Large intestine (tissue), 3 donors: Measurements from ENCODE around the gene TSC22D1. TPM values are rescaled to one million over a fixed set of nuclear protein-coding genes. Genes with fewer than 3 reads are reported as not detected.
"Not testable (repeated sequence)": the region's sequence is repeated elsewhere in the genome, so short reads cannot be mapped to it uniquely, and the experiment has no call there.

Experiments
- DNase-seq, 2 donors: peaks; one replicate each; pipeline versions ENCODE4 v3.0.0 to v3.0.0-alpha.2; 2013
- H3K27ac ChIP-seq: one replicate; pipeline ENCODE4 v1.5.1; 2013; ENCODE audit warnings: low read length
- H3K27me3 ChIP-seq: 2 replicates; pipeline ENCODE4 v1.6.1; 2013; ENCODE audit warnings: low read length; ENCODE audit not compliant: control insufficient read depth, insufficient read depth
- H3K36me3 ChIP-seq: 2 replicates; pipeline ENCODE4 v1.6.1; 2013; ENCODE audit warnings: low read length; ENCODE audit not compliant: control insufficient read depth, insufficient read depth
- H3K4me1 ChIP-seq: one replicate; pipeline ENCODE4 v1.6.1; 2013; ENCODE audit warnings: low read length; ENCODE audit not compliant: control insufficient read depth, insufficient read depth
- H3K4me3 ChIP-seq: one replicate; pipeline ENCODE4 v1.5.1; 2013; ENCODE audit warnings: low read length
- H3K9me3 ChIP-seq: one replicate; pipeline ENCODE4 v1.6.1; 2013; ENCODE audit warnings: mild to moderate bottlenecking, low read depth, low read length, moderate library complexity; ENCODE audit not compliant: control insufficient read depth
- WGBS: methylation state at CpG from one replicate; pipeline ENCODE4 v1.1.5; 2013; ENCODE audit warnings: low lambda C conversion rate; ENCODE audit not compliant: insufficient coverage; 5-methylcytosine and 5-hydroxymethylcytosine counted together
- polyA plus RNA-seq: library from polyadenylated mRNA; unstranded; fragments of 120-200 nt; gene quantifications from one replicate; pipeline ENCODE4 v1.2.1, GENCODE V29; 2013

TSC22D1 gene
- polyA plus RNA-seq, 1 donor = 172 TPM

DNA sequence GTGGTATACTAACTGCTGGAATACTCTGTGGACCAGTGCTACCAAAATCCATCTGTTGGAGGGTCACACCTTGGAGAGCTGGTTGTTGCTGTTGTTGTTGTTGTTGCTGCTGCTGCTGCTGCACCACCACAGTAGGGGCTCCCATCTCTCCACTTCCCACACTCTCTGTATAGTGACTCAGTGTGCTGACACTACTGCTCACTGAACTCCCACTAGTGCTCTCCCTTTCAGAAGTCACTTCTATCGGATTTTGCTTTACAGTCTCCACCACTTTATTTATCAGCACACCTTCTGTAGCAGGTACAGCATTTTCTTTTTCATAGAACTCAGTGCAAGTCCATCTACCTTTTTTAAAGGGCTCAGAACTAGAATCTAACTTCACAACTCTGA is 1.7 kb downstream of the TSC22D1 start:
- DNase-seq = no peak
- H3K9me3 ChIP-seq = no peaks in the 10 kb centered on the region
- H3K4me3 ChIP-seq = peak overlapping the region; percentile 72
- H3K36me3 ChIP-seq = peaks cover 12% of the 10 kb centered on the region
- peaks cover 6% of the 10 kb centered on the region for H3K4me1 ChIP-seq
- H3K27me3 ChIP-seq = no peaks in the 10 kb centered on the region
- H3K27ac ChIP-seq = peak overlapping the region; percentile 97
- WGBS = 17% methylated on average over 1 of the region's 1 CpG

DNA sequence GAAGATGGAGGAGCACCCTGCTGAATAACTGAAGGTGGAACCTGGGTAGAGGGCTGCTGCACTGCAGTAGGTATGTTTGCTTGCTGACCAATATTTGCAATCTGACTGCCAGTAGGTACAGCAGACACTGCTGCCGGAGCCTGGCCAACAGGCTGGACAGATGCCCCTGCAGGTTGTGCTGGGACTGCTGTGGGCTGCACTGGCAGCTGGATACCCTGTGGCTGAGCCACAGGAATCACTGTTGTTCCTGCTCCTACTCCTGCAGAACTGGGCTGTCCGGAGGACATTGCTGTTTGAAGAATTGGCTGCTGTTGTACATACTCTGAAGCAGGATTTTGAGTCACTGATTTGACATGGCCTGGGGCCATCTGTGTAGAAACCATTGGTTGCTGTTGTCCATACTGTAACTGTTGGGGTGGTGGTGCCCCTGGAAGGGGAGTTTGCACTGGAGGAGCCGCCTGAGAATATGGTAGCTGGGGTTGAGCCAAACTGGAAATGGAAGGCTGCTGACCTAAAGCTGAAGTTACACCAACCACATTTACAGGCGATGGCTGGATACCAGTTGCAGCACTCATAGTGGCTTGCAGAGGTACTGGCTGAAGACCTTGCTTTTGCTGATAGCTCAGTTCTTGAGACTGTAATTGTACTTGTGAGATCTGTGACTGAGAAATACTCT is 2.2 kb downstream of the TSC22D1 start:
- peaks cover 12% of the 10 kb centered on the region for H3K36me3 ChIP-seq
- peak overlapping the region; percentile 72 for H3K4me3 ChIP-seq
- H3K9me3 ChIP-seq = no peaks in the 10 kb centered on the region
- H3K27me3 ChIP-seq = no peaks in the 10 kb centered on the region
- H3K27ac ChIP-seq = peak overlapping the region; percentile 97
- peak; percentile 45 to 80 for DNase-seq
- peaks cover 5% of the 10 kb centered on the region for H3K4me1 ChIP-seq
- no CpG with 5 or more reads among the region's 4 CpGs for WGBS

DNA sequence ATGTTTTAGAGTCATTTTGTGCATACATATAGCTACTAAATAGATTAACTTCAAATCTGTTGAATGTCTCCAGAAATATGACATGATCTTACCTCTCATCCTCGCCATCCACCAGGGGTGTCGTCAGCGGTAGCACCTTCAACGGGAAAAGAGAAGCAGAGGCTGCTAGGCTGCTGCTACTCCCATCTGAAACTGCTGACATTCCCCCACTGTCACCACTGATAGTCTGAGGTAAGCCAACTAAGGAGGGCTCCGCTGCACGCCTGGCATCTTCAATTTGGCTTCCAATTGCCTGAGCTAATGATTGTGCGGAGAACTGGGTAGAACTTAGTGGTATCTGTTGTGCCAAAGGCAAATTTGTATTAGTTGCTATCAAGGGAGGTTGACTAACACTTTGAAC is 3.1 kb downstream of the TSC22D1 start:
- peak overlapping the region; percentile 97 for H3K27ac ChIP-seq
- no CpG with 5 or more reads among the region's 7 CpGs for WGBS
- H3K4me1 ChIP-seq = peaks cover under 1% of the 10 kb centered on the region

DNA sequence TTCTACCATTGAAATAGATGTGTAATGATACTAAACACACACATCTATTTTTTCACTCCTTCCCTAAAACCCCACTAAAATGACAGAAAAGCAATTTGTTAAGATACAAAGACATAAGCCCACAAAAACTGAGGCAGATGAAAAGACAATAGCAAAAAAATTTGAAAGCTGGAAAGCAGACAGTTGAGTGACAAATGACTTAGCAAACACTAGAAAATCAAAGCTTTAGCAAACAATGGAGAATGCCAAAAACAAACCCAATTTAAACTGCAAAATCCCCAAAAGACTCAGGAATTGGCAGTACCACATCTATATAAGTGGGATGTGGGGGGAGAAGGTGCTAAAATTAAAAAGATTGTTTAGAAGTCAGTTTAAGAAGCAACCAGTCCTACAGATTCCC is 9.5 kb downstream of the TSC22D1 start:
- DNase-seq = no peak
- Histone ChIP-seq H3K9me3 (no peaks in the 10 kb centered on the region), H3K27me3 (no peaks in the 10 kb centered on the region), H3K4me3 (no peak overlapping the region), H3K36me3 (no peaks in the 10 kb centered on the region), H3K4me1 (peaks cover 18% of the 10 kb centered on the region), H3K27ac (no peak overlapping the region)

More for the DNA sequence above, 3.1 kb downstream of the TSC22D1 start:
- Histone ChIP-seq H3K36me3 (peaks cover 12% of the 10 kb centered on the region), H3K4me3 (peak overlapping the region; percentile 72), H3K27me3 (no peaks in the 10 kb centered on the region), H3K9me3 (no peaks in the 10 kb centered on the region)
- peak; percentile 19 to 62 for DNase-seq

DNA sequence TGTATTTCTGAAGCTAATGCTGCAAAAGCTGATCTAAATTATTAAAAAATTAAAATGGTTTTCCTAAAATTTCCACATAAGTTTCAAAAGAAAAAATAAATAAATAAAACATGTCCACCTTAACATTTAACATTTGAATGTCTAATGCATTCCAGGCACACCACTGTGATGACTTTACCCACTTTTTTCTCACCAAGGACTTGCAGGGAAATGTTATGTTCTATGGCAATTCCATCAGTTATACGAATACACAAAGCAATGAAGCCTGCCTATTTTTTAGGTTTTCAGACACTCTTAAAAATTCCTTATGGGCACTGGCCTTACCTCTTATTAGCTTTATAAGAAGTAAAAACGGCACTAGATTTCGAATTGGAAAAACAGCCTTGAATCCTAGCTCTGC is 10.2 kb downstream of the TSC22D1 start:
- Histone ChIP-seq H3K27ac (peak overlapping the region; percentile 77), H3K4me1 (peaks cover 22% of the 10 kb centered on the region), H3K27me3 (no peaks in the 10 kb centered on the region), H3K9me3 (no peaks in the 10 kb centered on the region), H3K4me3 (no peak overlapping the region), H3K36me3 (no peaks in the 10 kb centered on the region)
- WGBS = 92% methylated on average over 2 of the region's 3 CpGs
- no peak for DNase-seq

DNA sequence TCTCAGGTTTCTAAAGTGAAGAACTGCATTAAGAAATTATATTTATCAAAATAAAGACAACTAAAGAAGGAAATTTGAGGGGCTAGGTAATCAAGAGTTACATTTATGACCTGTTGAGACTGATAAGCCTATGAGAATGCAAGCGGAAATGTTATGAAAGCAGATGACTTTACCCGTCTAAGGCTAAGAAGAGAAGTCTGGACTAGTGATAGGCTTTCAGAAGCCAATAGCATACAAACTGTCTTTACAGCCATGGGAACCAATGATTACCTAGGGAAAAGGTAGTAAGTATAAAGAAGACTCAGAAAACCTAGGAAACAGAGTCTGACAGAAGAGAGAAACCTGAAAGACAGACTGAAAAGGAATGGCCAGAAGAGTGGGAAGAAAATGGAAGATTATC is 11.2 kb downstream of the TSC22D1 start:
- Histone ChIP-seq H3K36me3 (no peaks in the 10 kb centered on the region), H3K27ac (peak overlapping the region; percentile 77), H3K9me3 (no peaks in the 10 kb centered on the region), H3K4me1 (peaks cover 26% of the 10 kb centered on the region), H3K4me3 (no peak overlapping the region), H3K27me3 (no peaks in the 10 kb centered on the region)
- peak; percentile 26 to 68 for DNase-seq
- WGBS = no CpG with 5 or more reads among the region's 2 CpGs

DNA sequence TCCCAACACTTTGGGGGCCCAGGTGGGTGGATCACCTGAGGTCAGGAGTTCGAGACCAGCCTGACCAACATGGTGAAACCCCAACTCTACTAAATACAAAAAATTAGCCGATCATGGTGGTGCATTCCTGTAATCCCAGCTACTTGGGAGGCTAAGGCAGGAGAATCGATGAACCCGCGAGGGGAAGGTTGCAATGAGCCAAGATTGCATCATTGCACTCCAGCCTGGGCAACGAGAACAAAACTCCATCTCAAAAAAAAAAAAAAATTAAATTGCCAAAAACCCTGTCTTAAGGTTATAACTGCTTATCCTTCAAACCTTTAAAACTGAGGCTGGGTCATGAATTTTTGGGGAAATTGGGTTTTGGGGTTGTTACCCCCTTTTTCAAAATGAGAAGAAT is 13.3 kb downstream of the TSC22D1 start:
- H3K36me3 ChIP-seq, H3K27me3 ChIP-seq, H3K4me3 ChIP-seq, H3K9me3 ChIP-seq, DNase-seq: not testable (repeated sequence)
- Histone ChIP-seq H3K4me1 (peaks cover 26% of the 10 kb centered on the region), H3K27ac (peak overlapping the region; percentile 44)
- 83% methylated on average over 1 of the region's 6 CpGs for WGBS

DNA sequence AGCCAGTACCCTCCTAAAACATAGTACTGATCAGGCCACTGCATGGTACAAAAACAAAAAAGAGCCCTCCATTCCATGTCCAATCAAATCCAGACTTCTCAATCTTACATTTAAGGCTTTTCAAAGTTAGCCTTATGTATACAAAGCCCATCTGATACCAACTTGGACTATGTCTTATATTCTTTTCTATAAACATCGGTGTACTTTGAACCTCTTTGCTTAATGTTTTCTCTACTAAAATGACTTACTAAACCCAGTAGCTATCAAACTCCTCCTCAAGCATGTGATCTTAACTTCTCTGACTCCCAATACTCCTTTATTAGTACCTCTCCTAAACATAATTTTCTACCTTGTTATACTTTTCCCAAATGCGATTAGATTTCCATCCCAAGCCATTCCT is 14.8 kb downstream of the TSC22D1 start:
- peak overlapping the region; percentile 67 for H3K27ac ChIP-seq
- 56% methylated on average over 1 of the region's 2 CpGs for WGBS

DNA sequence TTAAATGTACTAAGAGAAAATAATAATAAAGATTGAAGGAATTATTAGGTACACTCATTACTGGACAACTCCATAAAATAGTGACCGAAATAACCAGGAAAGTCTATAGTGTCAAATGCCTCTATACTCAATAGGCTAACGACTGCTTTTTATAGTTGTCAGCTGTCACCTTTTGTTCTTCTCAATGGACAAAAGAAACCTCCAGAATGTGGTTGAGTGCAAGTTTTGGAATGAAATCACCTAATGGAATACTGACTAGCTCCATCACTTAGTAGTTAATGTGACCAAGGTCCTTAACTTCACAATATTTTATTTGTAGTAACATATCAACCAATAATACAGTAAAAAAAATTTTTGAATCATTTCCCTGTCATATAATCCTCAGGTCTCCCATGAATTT is 18.1 kb downstream of the TSC22D1 start:
- H3K36me3 ChIP-seq = peaks cover 9% of the 10 kb centered on the region
- no CpG with 5 or more reads among the region's 2 CpGs for WGBS
- H3K4me3 ChIP-seq = no peak overlapping the region
- H3K27ac ChIP-seq = no peak overlapping the region
- H3K4me1 ChIP-seq = peaks cover 13% of the 10 kb centered on the region
- no peaks in the 10 kb centered on the region for H3K9me3 ChIP-seq
- DNase-seq = no peak
- H3K27me3 ChIP-seq = no peaks in the 10 kb centered on the region

More for the DNA sequence above, 14.8 kb downstream of the TSC22D1 start:
- H3K4me3 ChIP-seq = no peak overlapping the region
- no peaks in the 10 kb centered on the region for H3K27me3 ChIP-seq
- H3K36me3 ChIP-seq = peaks cover 6% of the 10 kb centered on the region
- peaks cover 26% of the 10 kb centered on the region for H3K4me1 ChIP-seq
- peak; percentile 42 to 81 for DNase-seq
- H3K9me3 ChIP-seq = no peaks in the 10 kb centered on the region

DNA sequence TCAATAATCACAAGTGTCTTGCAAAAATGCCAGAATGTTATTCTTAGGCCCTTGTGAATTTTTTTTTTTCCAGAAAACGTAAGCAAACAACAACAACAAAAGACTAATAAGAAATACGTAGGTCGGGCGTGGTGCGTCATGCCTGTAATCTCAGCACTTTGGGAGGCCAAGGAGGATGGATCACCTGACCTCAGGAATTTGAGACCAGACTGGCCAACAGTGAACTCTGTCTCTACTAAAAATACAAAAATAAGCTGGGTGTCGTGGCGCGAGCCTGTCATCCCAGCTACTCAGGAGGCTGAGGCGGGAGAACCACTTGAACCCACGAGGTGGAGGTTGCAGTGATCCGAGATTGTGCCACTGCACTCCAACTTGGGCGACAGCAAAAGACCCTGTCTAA is 20.9 kb downstream of the TSC22D1 start:
- WGBS = 100% methylated on average over 1 of the region's 12 CpGs
- no peak for DNase-seq
- peaks cover 17% of the 10 kb centered on the region for H3K36me3 ChIP-seq

DNA sequence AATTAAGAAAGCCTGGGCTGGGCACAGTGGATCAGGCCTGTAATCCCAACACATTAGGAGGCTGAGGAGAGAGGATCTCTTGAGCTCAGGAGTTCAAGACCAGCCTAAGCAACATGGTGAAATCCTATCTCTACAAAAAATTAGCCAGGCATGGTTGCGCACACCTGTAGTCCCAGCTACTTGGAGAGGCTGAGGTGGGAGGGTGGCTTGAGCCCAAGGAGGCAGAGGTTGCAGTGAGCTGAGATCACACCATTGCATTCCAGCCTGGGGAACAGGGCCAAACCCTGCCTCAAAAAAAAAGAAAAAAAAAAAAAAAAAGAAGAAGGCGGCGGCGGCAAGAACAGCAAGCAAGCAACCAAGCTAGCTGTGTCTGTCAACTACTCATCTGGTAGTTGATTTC is 26.7 kb downstream of the TSC22D1 start:
- Histone ChIP-seq H3K27me3 (no peaks in the 10 kb centered on the region), H3K27ac (no peak overlapping the region), H3K36me3 (peaks cover 17% of the 10 kb centered on the region), H3K9me3 (no peaks in the 10 kb centered on the region), H3K4me1 (no peaks in the 10 kb centered on the region), H3K4me3 (no peak overlapping the region)
- WGBS = no CpG with 5 or more reads among the region's 4 CpGs
- DNase-seq = no peak

More for the DNA sequence above, 20.9 kb downstream of the TSC22D1 start:
- Histone ChIP-seq H3K27ac (no peak overlapping the region), H3K4me1 (no peaks in the 10 kb centered on the region), H3K4me3 (no peak overlapping the region), H3K27me3 (no peaks in the 10 kb centered on the region), H3K9me3 (no peaks in the 10 kb centered on the region)
